Activated CD4-positive, CD25-positive, alpha-beta regulatory T cell treated with anti-CD3 and anti-CD28 coated beads, Interleukin-2, amount 50 U/mL, for 16 hours (primary cell): Measurements from ENCODE around the gene FLNA.
"Not testable (repeated sequence)": the region's sequence is repeated elsewhere in the genome, so short reads cannot be mapped to it uniquely, and the experiment has no call there.

Experiments used
- DNase-seq: peaks from one replicate; pipeline ENCODE4 v3.0.0-alpha.2; 2020; ENCODE audit warnings: low read depth, low spot score

FLNA gene

DNA sequence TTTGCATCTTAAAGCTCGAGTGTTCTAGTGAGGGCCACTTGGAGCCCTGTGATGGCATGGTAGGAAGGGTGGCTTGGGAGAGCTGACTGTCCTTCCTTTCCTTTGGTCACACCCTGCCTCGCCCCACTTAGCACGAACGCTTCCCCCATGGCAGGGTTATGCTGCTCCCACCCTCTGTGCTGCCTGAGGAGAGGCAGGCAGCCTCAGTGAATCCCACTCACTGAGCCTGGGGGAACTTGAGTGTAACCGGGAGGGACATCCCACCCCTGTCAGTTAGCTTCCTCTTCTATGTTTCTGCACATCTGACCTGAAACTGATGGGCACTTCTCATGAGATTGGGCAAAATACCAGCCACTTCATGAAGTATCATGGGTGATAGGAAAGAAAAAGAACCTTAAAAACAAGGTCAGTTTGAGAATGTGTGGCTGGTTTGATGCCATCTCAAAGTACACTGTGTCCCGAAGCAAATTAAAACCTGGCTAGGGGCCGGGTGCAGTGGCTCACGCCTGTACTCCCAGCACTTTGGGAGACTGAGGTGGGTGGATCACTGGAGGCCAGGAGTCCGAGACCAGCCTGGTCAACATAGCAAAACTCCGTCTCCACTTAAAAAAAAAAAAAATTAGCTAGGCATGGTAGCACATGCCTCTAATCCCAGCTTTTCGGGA lies 68.8 kb downstream of the FLNA start:
- DNase-seq = no peak

DNA sequence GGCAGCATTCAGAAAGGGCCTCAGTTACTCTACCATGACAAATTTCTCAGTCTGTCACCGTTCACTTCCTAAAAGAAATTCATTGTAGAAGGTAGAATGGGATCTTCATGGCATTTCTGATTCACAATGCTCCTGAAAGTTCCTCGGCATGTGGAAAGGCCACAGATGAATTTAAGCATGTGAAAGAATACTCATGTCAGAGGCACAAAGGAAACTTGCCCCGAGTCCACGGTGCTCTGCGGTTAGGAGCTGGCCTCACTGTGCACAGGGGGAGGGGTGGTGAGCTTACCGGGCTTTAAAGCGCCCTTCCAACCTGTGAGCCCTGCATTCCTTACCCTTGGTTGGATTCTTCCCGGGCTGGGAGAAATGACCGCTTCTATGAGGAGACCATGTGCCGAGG lies 69.6 kb downstream of the FLNA start:
- no peak for DNase-seq

DNA sequence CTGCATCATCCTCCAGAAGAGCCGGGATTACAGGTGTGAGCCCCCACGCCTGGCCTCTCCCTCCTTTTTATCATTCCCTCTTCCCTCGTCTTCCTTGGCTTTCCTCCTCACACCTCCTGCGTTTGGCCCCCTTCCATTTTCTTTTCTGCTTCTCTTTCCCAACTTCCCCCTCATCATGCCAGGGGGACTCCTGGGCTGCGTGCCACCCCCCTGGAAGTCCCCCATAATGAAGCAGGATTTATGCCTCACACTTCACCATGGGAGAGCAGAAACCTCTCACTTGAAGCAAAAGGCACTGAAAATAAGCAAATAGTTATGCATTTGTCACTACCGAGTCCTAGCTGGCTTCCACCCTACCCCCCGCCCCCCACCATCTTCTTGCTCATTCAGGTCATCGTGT lies 71.0 kb downstream of the FLNA start:
- no peak for DNase-seq

DNA sequence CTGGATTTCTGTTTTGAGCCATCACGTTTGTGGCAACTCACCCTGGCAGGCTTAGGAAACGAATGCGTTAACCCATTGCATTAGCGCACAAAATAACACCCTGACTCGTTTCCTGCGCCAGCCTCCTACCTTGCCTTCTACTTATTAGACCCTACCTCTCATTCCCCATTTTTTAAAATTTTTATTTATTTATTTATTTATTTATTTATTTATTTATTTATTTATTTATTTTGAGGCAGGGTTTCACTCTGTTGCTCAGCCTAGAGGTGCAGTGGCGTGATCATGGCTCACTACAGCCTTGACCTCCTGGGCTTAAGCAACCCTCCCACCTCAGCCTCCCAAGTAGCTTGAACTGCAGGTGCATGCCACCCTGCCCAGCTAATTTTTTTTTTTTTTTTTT lies 71.4 kb downstream of the FLNA start:
- not testable (repeated sequence) for DNase-seq

- DNase-seq = no peak
Observed at GRCh38 chrX:154300816-154301215, 73.6 kb downstream of the FLNA start.
